Astrocyte (in vitro differentiated cells and primary cell): ENCODE results near the gene SNX4.

ENCODE experiments used
- CTCF ChIP-seq: IDR thresholded peaks from 2 replicates; pipeline ENCODE4 v1.5.1; 2011; ENCODE audit warnings: low read depth, mild to moderate bottlenecking, inconsistent platforms, low read length, moderate library complexity; ENCODE audit not compliant: insufficient read depth
- EZH2 ChIP-seq: IDR thresholded peaks from 2 replicates; pipeline ENCODE4 v1.6.1; 2012; ENCODE audit warnings: mild to moderate bottlenecking, low read length, inconsistent platforms; ENCODE audit not compliant: insufficient read depth

DNA sequence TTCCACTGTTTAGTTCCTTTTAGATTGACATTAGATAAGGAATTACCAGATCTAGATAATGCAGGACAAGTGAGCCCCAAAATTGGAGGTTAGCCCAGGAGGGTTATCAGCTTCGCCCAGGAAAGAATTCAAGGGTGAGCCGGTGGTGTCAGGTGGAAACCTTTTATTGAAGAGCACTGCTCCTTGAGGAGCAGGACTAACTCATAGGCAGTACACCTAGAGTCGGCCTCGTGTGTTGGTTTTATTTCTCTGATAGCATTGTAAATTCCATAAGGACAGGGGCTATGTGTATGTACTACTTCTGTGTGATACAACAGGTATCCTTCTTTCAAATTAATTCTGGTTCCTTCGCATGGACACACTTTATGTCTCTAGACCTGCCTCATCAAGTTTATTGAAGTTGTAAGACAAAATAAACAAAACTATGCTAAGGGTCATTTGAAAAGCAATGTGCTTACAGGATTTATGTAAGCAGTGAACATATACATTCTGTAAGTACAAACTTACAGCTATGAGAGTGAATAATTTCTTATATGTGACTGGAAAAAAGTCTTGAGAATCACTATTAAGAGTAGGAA is 57.2 kb downstream of the SNX4 start:
- no peak for TF ChIP-seq CTCF
- no peak for TF ChIP-seq EZH2
